ENCODE results near the gene TMOD3.
A peak's percentile ranks its signal among the peaks of the same experiment; 100 is the strongest.

The TMOD3 gene

GRCh38 chr15:51844747-51845426 is 15.4 kb downstream of the TMOD3 start:
- H3K27me3 ChIP-seq (ENCODE audit: insufficient read depth, low read length): no peaks in the 10 kb centered on the region
- H3K27ac ChIP-seq (ENCODE audit: low read depth, low read length): peak overlapping the region; percentile 90
- peaks cover 91% of the 10 kb centered on the region for H3K79me2 ChIP-seq (ENCODE audit: control insufficient read depth, insufficient read depth, low read length, unreplicated experiment)
- H3K4me3 ChIP-seq (ENCODE audit: low read depth, low read length): peak overlapping the region; percentile 9; the same call in 1 of the 2 replicates
- peaks cover 76% of the 10 kb centered on the region for H3K4me1 ChIP-seq (ENCODE audit: control insufficient read depth, insufficient read depth, low read length, unreplicated experiment)
- H2AFZ ChIP-seq (ENCODE audit: low read length, unreplicated experiment): no peak overlapping the region
- no peaks in the 10 kb centered on the region for H3K36me3 ChIP-seq (ENCODE audit: insufficient read depth, low read length)

- no peak overlapping the region for H2AFZ ChIP-seq (ENCODE audit: low read length, unreplicated experiment)
- H3K27me3 ChIP-seq (ENCODE audit: insufficient read depth, low read length): no peaks in the 10 kb centered on the region
- H3K4me1 ChIP-seq (ENCODE audit: control insufficient read depth, insufficient read depth, low read length, unreplicated experiment): peaks cover 70% of the 10 kb centered on the region
- H3K27ac ChIP-seq (ENCODE audit: low read depth, low read length): peak overlapping the region; percentile 90
- peak overlapping the region; percentile 59 for H3K4me3 ChIP-seq (ENCODE audit: low read depth, low read length)
- peaks cover 91% of the 10 kb centered on the region for H3K79me2 ChIP-seq (ENCODE audit: control insufficient read depth, insufficient read depth, low read length, unreplicated experiment)
- no peaks in the 10 kb centered on the region for H3K36me3 ChIP-seq (ENCODE audit: insufficient read depth, low read length)
Observed at GRCh38 chr15:51846066-51846462, 16.6 kb downstream of the TMOD3 start.

GRCh38 chr15:51846463-51847230 is 17.2 kb downstream of the TMOD3 start:
- Histone ChIP-seq H3K4me1 (ENCODE audit: control insufficient read depth, insufficient read depth, low read length, unreplicated experiment) (peaks cover 65% of the 10 kb centered on the region), H3K4me3 (ENCODE audit: low read depth, low read length) (peak overlapping the region; percentile 59), H3K79me2 (ENCODE audit: control insufficient read depth, insufficient read depth, low read length, unreplicated experiment) (peaks cover 91% of the 10 kb centered on the region), H3K36me3 (ENCODE audit: insufficient read depth, low read length) (no peaks in the 10 kb centered on the region), H2AFZ (ENCODE audit: low read length, unreplicated experiment) (no peak overlapping the region), H3K27ac (ENCODE audit: low read depth, low read length) (peak overlapping the region; percentile 90), H3K27me3 (ENCODE audit: insufficient read depth, low read length) (no peaks in the 10 kb centered on the region)

GRCh38 chr15:51848811-51849210 is 19.4 kb downstream of the TMOD3 start:
- H3K4me1 ChIP-seq (ENCODE audit: control insufficient read depth, insufficient read depth, low read length, unreplicated experiment): peaks cover 45% of the 10 kb centered on the region

GRCh38 chr15:51849860-51850259 is 20.4 kb downstream of the TMOD3 start:
- peaks cover 91% of the 10 kb centered on the region for H3K79me2 ChIP-seq (ENCODE audit: control insufficient read depth, insufficient read depth, low read length, unreplicated experiment)
- H3K27ac ChIP-seq (ENCODE audit: low read depth, low read length): no peak overlapping the region
- H3K4me1 ChIP-seq (ENCODE audit: control insufficient read depth, insufficient read depth, low read length, unreplicated experiment): peaks cover 34% of the 10 kb centered on the region
- no peak overlapping the region for H2AFZ ChIP-seq (ENCODE audit: low read length, unreplicated experiment)
- no peaks in the 10 kb centered on the region for H3K27me3 ChIP-seq (ENCODE audit: insufficient read depth, low read length)
- H3K4me3 ChIP-seq (ENCODE audit: low read depth, low read length): no peak overlapping the region
- H3K36me3 ChIP-seq (ENCODE audit: insufficient read depth, low read length): no peaks in the 10 kb centered on the region

More at GRCh38 chr15:51848811-51849210, 19.4 kb downstream of the TMOD3 start:
- H3K27ac ChIP-seq (ENCODE audit: low read depth, low read length): no peak overlapping the region
- no peak overlapping the region for H2AFZ ChIP-seq (ENCODE audit: low read length, unreplicated experiment)
- H3K4me3 ChIP-seq (ENCODE audit: low read depth, low read length): no peak overlapping the region
- H3K27me3 ChIP-seq (ENCODE audit: insufficient read depth, low read length): no peaks in the 10 kb centered on the region
- peaks cover 91% of the 10 kb centered on the region for H3K79me2 ChIP-seq (ENCODE audit: control insufficient read depth, insufficient read depth, low read length, unreplicated experiment)
- no peaks in the 10 kb centered on the region for H3K36me3 ChIP-seq (ENCODE audit: insufficient read depth, low read length)

GRCh38 chr15:51853998-51854397 is 24.5 kb downstream of the TMOD3 start:
- H3K4me1 ChIP-seq (ENCODE audit: control insufficient read depth, insufficient read depth, low read length, unreplicated experiment): peaks cover 1% of the 10 kb centered on the region
- H3K36me3 ChIP-seq (ENCODE audit: insufficient read depth, low read length): no peaks in the 10 kb centered on the region
- H3K27me3 ChIP-seq (ENCODE audit: insufficient read depth, low read length): no peaks in the 10 kb centered on the region
- H3K79me2 ChIP-seq (ENCODE audit: control insufficient read depth, insufficient read depth, low read length, unreplicated experiment): peaks cover 94% of the 10 kb centered on the region
- H2AFZ ChIP-seq (ENCODE audit: low read length, unreplicated experiment): no peak overlapping the region
- H3K27ac ChIP-seq (ENCODE audit: low read depth, low read length): no peak overlapping the region
- no peak overlapping the region for H3K4me3 ChIP-seq (ENCODE audit: low read depth, low read length)

- Histone ChIP-seq H3K36me3 (ENCODE audit: insufficient read depth, low read length) (0 out of 2 replicates have a peak, but pooled peaks cover 3% of the 10 kb centered on the region), H3K27me3 (ENCODE audit: insufficient read depth, low read length) (no peaks in the 10 kb centered on the region), H3K4me3 (ENCODE audit: low read depth, low read length) (no peak overlapping the region), H2AFZ (ENCODE audit: low read length, unreplicated experiment) (no peak overlapping the region), H3K27ac (ENCODE audit: low read depth, low read length) (no peak overlapping the region), H3K79me2 (ENCODE audit: control insufficient read depth, insufficient read depth, low read length, unreplicated experiment) (peaks cover 94% of the 10 kb centered on the region), H3K4me1 (ENCODE audit: control insufficient read depth, insufficient read depth, low read length, unreplicated experiment) (no peaks in the 10 kb centered on the region)
Observed at GRCh38 chr15:51855612-51856011, 26.2 kb downstream of the TMOD3 start.

- Histone ChIP-seq H3K79me2 (ENCODE audit: control insufficient read depth, insufficient read depth, low read length, unreplicated experiment) (peaks cover 93% of the 10 kb centered on the region), H3K4me1 (ENCODE audit: control insufficient read depth, insufficient read depth, low read length, unreplicated experiment) (no peaks in the 10 kb centered on the region), H3K27me3 (ENCODE audit: insufficient read depth, low read length) (no peaks in the 10 kb centered on the region), H3K36me3 (ENCODE audit: insufficient read depth, low read length) (0 out of 2 replicates have a peak, but pooled peaks cover 3% of the 10 kb centered on the region), H3K4me3 (ENCODE audit: low read depth, low read length) (no peak overlapping the region), H3K27ac (ENCODE audit: low read depth, low read length) (no peak overlapping the region), H2AFZ (ENCODE audit: low read length, unreplicated experiment) (no peak overlapping the region)
Observed at GRCh38 chr15:51856714-51857380, 27.4 kb downstream of the TMOD3 start.

GRCh38 chr15:51861557-51862359 is 32.3 kb downstream of the TMOD3 start:
- Histone ChIP-seq H2AFZ (ENCODE audit: low read length, unreplicated experiment) (no peak overlapping the region), H3K4me3 (ENCODE audit: low read depth, low read length) (no peak overlapping the region), H3K27ac (ENCODE audit: low read depth, low read length) (no peak overlapping the region), H3K79me2 (ENCODE audit: control insufficient read depth, insufficient read depth, low read length, unreplicated experiment) (peaks cover 77% of the 10 kb centered on the region), H3K36me3 (ENCODE audit: insufficient read depth, low read length) (peaks cover 24% of the 10 kb centered on the region), H3K4me1 (ENCODE audit: control insufficient read depth, insufficient read depth, low read length, unreplicated experiment) (peaks cover 2% of the 10 kb centered on the region), H3K27me3 (ENCODE audit: insufficient read depth, low read length) (no peaks in the 10 kb centered on the region)

GRCh38 chr15:51863131-51863530 is 33.7 kb downstream of the TMOD3 start:
- Histone ChIP-seq H3K27ac (ENCODE audit: low read depth, low read length) (no peak overlapping the region), H3K36me3 (ENCODE audit: insufficient read depth, low read length) (peaks cover 30% of the 10 kb centered on the region), H3K79me2 (ENCODE audit: control insufficient read depth, insufficient read depth, low read length, unreplicated experiment) (peaks cover 72% of the 10 kb centered on the region), H3K27me3 (ENCODE audit: insufficient read depth, low read length) (no peaks in the 10 kb centered on the region), H3K4me1 (ENCODE audit: control insufficient read depth, insufficient read depth, low read length, unreplicated experiment) (peaks cover 15% of the 10 kb centered on the region), H3K4me3 (ENCODE audit: low read depth, low read length) (no peak overlapping the region), H2AFZ (ENCODE audit: low read length, unreplicated experiment) (no peak overlapping the region)
